Liver (tissue), 9 donors: ENCODE results near the gene SARDH. TPM values are rescaled to one million over a fixed set of nuclear protein-coding genes. Genes with fewer than 3 reads are reported as not detected.

ENCODE experiments used
- DNase-seq: peaks from one replicate; pipeline ENCODE4 v3.0.0-alpha.2; 2017; ENCODE audit warnings: low spot score
- H3K27ac ChIP-seq, 2 donors: one replicate each; pipeline ENCODE4 v1.7.0; 2013; ENCODE audit warnings: inconsistent platforms in 2 of 2, low read length in 2 of 2, control low read depth in 1 of 2, low read depth in 1 of 2, mild to moderate bottlenecking in 1 of 2
- H3K27me3 ChIP-seq, 4 donors: one replicate each; pipeline versions ENCODE4 v1.6.1 to v1.7.0; 2013; ENCODE audit warnings: low read length in 3 of 4, inconsistent platforms in 1 of 4, mild to moderate bottlenecking in 1 of 4, moderate library complexity in 1 of 4; ENCODE audit not compliant: control insufficient read depth in 4 of 4, insufficient read depth in 4 of 4
- H3K36me3 ChIP-seq, 4 donors: one replicate each; pipeline versions ENCODE4 v1.6.1 to v1.7.0; 2013; ENCODE audit warnings: low read length in 3 of 4, mild to moderate bottlenecking in 3 of 4, low read depth in 1 of 4, moderate library complexity in 1 of 4; ENCODE audit not compliant: control insufficient read depth in 4 of 4, insufficient read depth in 3 of 4
- H3K4me1 ChIP-seq, 4 donors: one replicate each; pipeline versions ENCODE4 v1.6.1 to v1.7.0; 2013; ENCODE audit warnings: low read length in 3 of 4, mild to moderate bottlenecking in 3 of 4, moderate library complexity in 1 of 4; ENCODE audit not compliant: control insufficient read depth in 4 of 4, insufficient read depth in 4 of 4
- H3K4me3 ChIP-seq, 3 donors: one replicate each; pipeline versions ENCODE4 v1.6.1 to v1.7.0; 2013; ENCODE audit warnings: low read length in 3 of 3, control low read depth in 1 of 3, low read depth in 1 of 3, mild to moderate bottlenecking in 1 of 3
- H3K9ac ChIP-seq, 2 donors: one replicate each; pipeline ENCODE4 v1.7.0; 2013; ENCODE audit warnings: low read length in 2 of 2, mild to moderate bottlenecking in 2 of 2, moderate library complexity in 2 of 2, control low read depth in 1 of 2, low read depth in 1 of 2
- H3K9me3 ChIP-seq, 4 donors: one replicate each; pipeline versions ENCODE4 v1.6.1 to v1.7.0; 2013; ENCODE audit warnings: low read length in 3 of 4; ENCODE audit not compliant: control insufficient read depth in 4 of 4
- ATF3 ChIP-seq: IDR thresholded peaks from 2 replicates; pipeline ENCODE4 v1.6.1; 2016; ENCODE audit warnings: antibody characterized with exemption
- CTCF ChIP-seq: fragments of 150-350 bp; IDR thresholded peaks from 2 replicates; pipeline ENCODE4 v1.5.1; 2017; ENCODE audit warnings: improper control_type of control experiment, low read depth, low read length; ENCODE audit not compliant: missing input control
- EGR1 ChIP-seq, 2 donors: IDR thresholded peaks; 2 replicates each; pipeline ENCODE4 v1.6.1; 2016 to 2018; ENCODE audit warnings: antibody characterized with exemption in 2 of 2, low read depth in 2 of 2
- FOXA1 ChIP-seq: IDR thresholded peaks from 2 replicates; pipeline ENCODE4 v1.6.1; 2016; ENCODE audit warnings: antibody characterized with exemption
- FOXA2 ChIP-seq: IDR thresholded peaks from 2 replicates; pipeline ENCODE4 v1.6.1; 2016; ENCODE audit warnings: antibody characterized with exemption
- GABPA ChIP-seq, 2 donors: IDR thresholded peaks in 1 of 2; conservative IDR thresholded peaks in 1 of 2; 2 replicates each; pipeline ENCODE4 v1.6.1; 2016; ENCODE audit warnings: antibody characterized with exemption in 2 of 2, mild to moderate bottlenecking in 1 of 2, moderate library complexity in 1 of 2
- HNF4A ChIP-seq, 2 donors: conservative IDR thresholded peaks; 2 replicates each; pipeline ENCODE4 v1.6.1; 2016; ENCODE audit warnings: antibody characterized with exemption in 2 of 2, mild to moderate bottlenecking in 2 of 2
- HNF4G ChIP-seq: IDR thresholded peaks from 2 replicates; pipeline ENCODE4 v1.6.1; 2016; ENCODE audit warnings: antibody characterized with exemption
- JUND ChIP-seq, 2 donors: IDR thresholded peaks; 2 replicates each; pipeline ENCODE4 v1.6.1; 2016; ENCODE audit warnings: antibody characterized with exemption in 2 of 2
- MAX ChIP-seq: IDR thresholded peaks from 2 replicates; pipeline ENCODE4 v1.6.1; 2016; ENCODE audit warnings: antibody characterized with exemption
- NR2F2 ChIP-seq: IDR thresholded peaks from 2 replicates; pipeline ENCODE4 v1.6.1; 2016; ENCODE audit warnings: antibody characterized with exemption
- RAD21 ChIP-seq, 2 donors: IDR thresholded peaks; 2 replicates each; pipeline ENCODE4 v1.6.1; 2016; ENCODE audit warnings: antibody characterized with exemption in 2 of 2, mild to moderate bottlenecking in 2 of 2
- REST ChIP-seq: IDR thresholded peaks from 2 replicates; pipeline ENCODE4 v1.6.1; 2016; ENCODE audit warnings: antibody characterized with exemption, mild to moderate bottlenecking
- RXRA ChIP-seq, 2 donors: IDR thresholded peaks; 2 replicates each; pipeline ENCODE4 v1.6.1; 2017 to 2018; ENCODE audit warnings: antibody characterized with exemption in 2 of 2, mild to moderate bottlenecking in 1 of 2
- SP1 ChIP-seq: IDR thresholded peaks from 2 replicates; pipeline ENCODE4 v1.6.1; 2018; ENCODE audit warnings: antibody characterized with exemption, mild to moderate bottlenecking
- TAF1 ChIP-seq: conservative IDR thresholded peaks from 2 replicates; pipeline ENCODE4 v1.6.1; 2016; ENCODE audit warnings: antibody characterized with exemption, mild to moderate bottlenecking
- YY1 ChIP-seq: IDR thresholded peaks from 2 replicates; pipeline ENCODE4 v1.6.1; 2016; ENCODE audit warnings: antibody characterized with exemption, mild to moderate bottlenecking
- ZBTB33 ChIP-seq: IDR thresholded peaks from 2 replicates; pipeline ENCODE4 v1.6.1; 2016; ENCODE audit warnings: antibody characterized with exemption
- WGBS: extraction: QIAGEN DNeasy Blood & Tissue Kit; methylation state at CpG from one replicate; pipeline ENCODE4 v1.1.7; 2013; 5-methylcytosine and 5-hydroxymethylcytosine counted together
- polyA plus RNA-seq, 2 donors: library from polyadenylated mRNA; stranded (reverse) in 1 of 2; unstranded in 1 of 2; fragments of 200-250 nt in 1 of 2; fragments of >200 nt in 1 of 2; fragmentation: Nextera tagmentation in 1 of 2; extraction: Ambion mirVana in 1 of 2; gene quantifications; one replicate each; pipeline versions ENCODE4 v1.2.1 to v1.2.3, GENCODE V29; 2013 to 2015
- total RNA-seq, 2 donors: library from RNA; depleted of rRNA; stranded (reverse); fragments of >200 nt; gene quantifications; one replicate each; pipeline ENCODE4 v1.2.3, GENCODE V29; 2014
- donor health status: healthy.
- donor health status: healthy.
- donor health status: healthy.
- donor health status: healthy.
- donor health status: healthy.

SARDH gene
- total and polyA plus RNA-seq, 4 donors = 53.7 to 291 (median 63.4) TPM

- Histone ChIP-seq H3K36me3 (peaks cover 6 to 21% (median 9%) of the 10 kb centered on the region in 4 donors), H3K4me1 (peaks cover 4 to 42% (median 29%) of the 10 kb centered on the region in 4 donors), H3K9me3 (no peaks in the 10 kb centered on the region), H3K27ac (peak overlapping the region; percentile 81 to 91), H3K9ac (peak overlapping the region in 1 of 2 donors; percentile 47), H3K4me3 (peak overlapping the region in 1 of 3 donors; percentile 41), H3K27me3 (no peaks in the 10 kb centered on the region)
- WGBS = 41% methylated on average over 15 of the region's 15 CpGs
- peak; percentile 79 for DNase-seq
- peak; percentile 92 for TF ChIP-seq MAX
- peak; percentile 89 for TF ChIP-seq REST
- TF ChIP-seq RXRA (IDR thresholded peaks at IDR 0.05) = peak; percentile 97 to 98
- TF ChIP-seq NR2F2 = peak; percentile 98
- peak in 1 of 2 donors; percentile 87 for TF ChIP-seq EGR1 (IDR thresholded peaks at IDR 0.05; ENCODE audit: low read depth in 2 of 2)
- TF ChIP-seq ZBTB33 = no peak
- peak; percentile 95 for TF ChIP-seq YY1
- TF ChIP-seq FOXA1 = peak; percentile 54
- peak; percentile 95 for TF ChIP-seq HNF4G
- TF ChIP-seq SP1 = peak; percentile 97
- TF ChIP-seq CTCF = peak; percentile 64
- TF ChIP-seq FOXA2 = peak; percentile 79
- no peak for TF ChIP-seq TAF1
- TF ChIP-seq ATF3 = peak; percentile 70
- TF ChIP-seq JUND (IDR thresholded peaks at IDR 0.05) = peak; percentile 29 to 79
- TF ChIP-seq HNF4A (conservative IDR thresholded peaks at IDR 0.05) = peak; percentile 99
- no peak for TF ChIP-seq GABPA (IDR thresholded peaks at IDR 0.05 in 1 of 2, conservative IDR thresholded peaks at IDR 0.05 in 1 of 2)
- peak; percentile 95 for TF ChIP-seq RAD21 (IDR thresholded peaks at IDR 0.05)
Measured at GRCh38 chr9:133768859-133769510, 30.8 kb upstream of the SARDH start.
